Measurements from ENCODE around the gene CPXM2. TPM values are rescaled to one million over a fixed set of nuclear protein-coding genes. Genes with fewer than 3 reads are reported as not detected.

Gene CPXM2
- total RNA-seq, 1 experiment from 2014 or later, result 0.12 TPM

- CTCF ChIA-PET, result no interaction called here
These were observed 44.1 kb upstream of the CPXM2 start for GRCh38 chr10:123935680-123936079.

More at GRCh38 chr10:123935680-123936079, 44.1 kb upstream of the CPXM2 start:
- intact Hi-C loops (cut with micrococcal nuclease), result no loop called here
- H3K9ac ChIP-seq (ENCODE audit: low read length), result no peak overlapping the region
- H3K9me3 ChIP-seq (ENCODE audit: control insufficient read depth in 1 of 2, insufficient read depth in 1 of 2, low read depth in 1 of 2, low read length in 2 of 2), result peaks cover 0 to 8% of the 10 kb centered on the region in 2 experiments; a peak in 2 of 4 replicates
- RAD21 ChIA-PET (ENCODE audit: low non-redundant PET in 1 of 2, low total read pairs in 2 of 2, uncharacterized antibody in 2 of 2, unreplicated experiment in 2 of 2), result no interaction called here
- no TSS peak for BruUV-seq (replicated peaks)
- H3K4me2 ChIP-seq (ENCODE audit: low read length), result no peak overlapping the region
- no peaks in the 10 kb centered on the region for H3K36me3 ChIP-seq (ENCODE audit: control insufficient read depth in 1 of 2, insufficient read depth in 2 of 2, low read length in 2 of 2)
- H3K27me3 ChIP-seq (ENCODE audit: insufficient read depth, low read length), result peaks cover 9% of the 10 kb centered on the region; the same call in 1 of the 2 replicates
- H3K4me3 ChIP-seq (replicated peaks in 1 of 2; ENCODE audit: low read depth in 1 of 2, low read length in 2 of 2), result no peak overlapping the region
- no peaks in the 10 kb centered on the region for H4K20me1 ChIP-seq (ENCODE audit: insufficient read depth)
- no peaks in the 10 kb centered on the region for H3K9me2 ChIP-seq (ENCODE audit: insufficient read depth)
- ATAC-seq (no peak), DNase-seq (ENCODE audit: low read depth, low spot score) (no peak)
- no peaks in the 10 kb centered on the region for H3K4me1 ChIP-seq (ENCODE audit: control insufficient read depth in 1 of 2, insufficient read depth in 2 of 2, low read length in 2 of 2)
- H3K27ac ChIP-seq (ENCODE audit: low read depth, low read length), result no peak overlapping the region
- no peaks in the 10 kb centered on the region for H3K79me2 ChIP-seq (ENCODE audit: insufficient read depth, low read length)
- H2AFZ ChIP-seq (ENCODE audit: low read depth, low read length, poor library complexity, severe bottlenecking), result no peak overlapping the region
- POLR2A ChIA-PET, result no interaction called here
- TF ChIP-seq ZNF274 (IDR thresholded peaks at IDR 0.05; ENCODE audit: low read depth, low read length) (no peak), FOSL1 (IDR thresholded peaks at IDR 0.05; ENCODE audit: low read depth) (no peak), TCF7L2 (IDR thresholded peaks at IDR 0.05; ENCODE audit: borderline replicate concordance, extremely low read depth, insufficient read depth, insufficient read length) (no peak), EGR1 (IDR thresholded peaks at IDR 0.05; ENCODE audit: low read depth) (no peak), EZH2phosphoT487 (IDR thresholded peaks at IDR 0.05; ENCODE audit: borderline replicate concordance) (no peak), ELF1 (IDR thresholded peaks at IDR 0.05; ENCODE audit: borderline replicate concordance, low read depth) (no peak), EZH2 (IDR thresholded peaks at IDR 0.05) (no peak), RAD21 (IDR thresholded peaks at IDR 0.05; ENCODE audit: low read depth) (no peak), ZBTB33 (IDR thresholded peaks at IDR 0.05; ENCODE audit: extremely low read depth, insufficient replicate concordance, low read length) (no peak), CEBPB (IDR thresholded peaks at IDR 0.05; ENCODE audit: low read depth) (no peak), CTCF (IDR thresholded peaks at IDR 0.05 in 2 of 3, conservative IDR thresholded peaks at IDR 0.05 in 1 of 3; ENCODE audit: borderline replicate concordance in 1 of 3, insufficient read depth in 1 of 3, low read depth in 2 of 3, low read length in 2 of 3) (no peak), ZFX (IDR thresholded peaks at IDR 0.05) (no peak), SP1 (IDR thresholded peaks at IDR 0.05; ENCODE audit: low read depth) (no peak), JUND (IDR thresholded peaks at IDR 0.05) (no peak), REST (IDR thresholded peaks at IDR 0.05; ENCODE audit: low read depth) (no peak), ATF3 (IDR thresholded peaks at IDR 0.05) (no peak), SRF (IDR thresholded peaks at IDR 0.05; ENCODE audit: low read depth) (no peak), SIN3A (IDR thresholded peaks at IDR 0.05; ENCODE audit: low read depth) (no peak), CBX3 (IDR thresholded peaks at IDR 0.05; ENCODE audit: low read depth) (no peak), POLR2A (IDR thresholded peaks at IDR 0.05; ENCODE audit: borderline replicate concordance, extremely low read depth, insufficient read depth, insufficient read length) (no peak)

Data from HCT116 (cell line).